Measurements from ENCODE around the gene ARHGAP12. TPM values are rescaled to one million over a fixed set of nuclear protein-coding genes. Genes with fewer than 3 reads are reported as not detected.

ARHGAP12 gene
- total and polyA plus RNA-seq, 2 donors (not counting 3 experiments of a cell fraction or from before 2014, with no cell fraction given): 5.8 to 19.3 TPM

DNA sequence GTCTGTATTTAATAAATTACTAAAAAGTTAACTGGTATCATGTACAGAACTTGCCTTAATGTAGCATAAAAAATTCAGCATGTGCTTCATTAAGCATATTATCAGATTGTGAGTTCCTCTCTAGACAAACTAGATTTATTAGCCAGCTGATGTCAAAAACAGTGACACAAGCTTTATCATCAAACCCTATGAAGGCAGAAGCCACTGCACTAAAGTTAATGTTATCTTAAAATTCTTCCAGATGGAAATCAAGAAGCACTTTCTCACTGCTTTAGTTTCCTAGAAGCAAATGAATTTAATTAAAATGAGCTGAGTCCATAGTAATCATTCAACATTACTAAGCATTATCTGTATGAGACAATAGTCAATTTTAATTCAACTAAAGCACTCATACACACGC lies 96.4 kb downstream of the ARHGAP12 start:
- H3K4me1 ChIP-seq (ENCODE audit: control insufficient read depth, extremely low read depth, insufficient read depth, low read length): peaks cover 15% of the 10 kb centered on the region
- FAIRE-seq (no peak), DNase-seq (ENCODE audit: low read depth, low spot score) (no peak)
- H4K20me1 ChIP-seq (replicated peaks; ENCODE audit: control insufficient read depth, extremely low read depth, insufficient read depth, low read length): no peaks in the 10 kb centered on the region
- CTCF ChIA-PET: interaction anchor here (1.0 kb wide), 1 partner anchor 123 kb away, joined by 4 read pairs; no protein-coding TSS in a partner anchor
- intact Hi-C loops (cut with micrococcal nuclease): no loop called here
- H3K27ac ChIP-seq (ENCODE audit: insufficient read depth, low read depth, low read length): no peak overlapping the region
- POLR2A ChIA-PET: no interaction called here
- no peak overlapping the region for H2AFZ ChIP-seq (ENCODE audit: low read depth, low read length)
- H3K79me2 ChIP-seq (ENCODE audit: control insufficient read depth, insufficient read depth, low read length): no peaks in the 10 kb centered on the region
- no peak overlapping the region for H3K4me3 ChIP-seq (replicated peaks in 1 of 3; ENCODE audit: insufficient read depth in 1 of 3, low read depth in 1 of 3, low read length in 3 of 3)
- BruUV-seq (replicated peaks): no TSS peak
- TF ChIP-seq, protein P1, sequence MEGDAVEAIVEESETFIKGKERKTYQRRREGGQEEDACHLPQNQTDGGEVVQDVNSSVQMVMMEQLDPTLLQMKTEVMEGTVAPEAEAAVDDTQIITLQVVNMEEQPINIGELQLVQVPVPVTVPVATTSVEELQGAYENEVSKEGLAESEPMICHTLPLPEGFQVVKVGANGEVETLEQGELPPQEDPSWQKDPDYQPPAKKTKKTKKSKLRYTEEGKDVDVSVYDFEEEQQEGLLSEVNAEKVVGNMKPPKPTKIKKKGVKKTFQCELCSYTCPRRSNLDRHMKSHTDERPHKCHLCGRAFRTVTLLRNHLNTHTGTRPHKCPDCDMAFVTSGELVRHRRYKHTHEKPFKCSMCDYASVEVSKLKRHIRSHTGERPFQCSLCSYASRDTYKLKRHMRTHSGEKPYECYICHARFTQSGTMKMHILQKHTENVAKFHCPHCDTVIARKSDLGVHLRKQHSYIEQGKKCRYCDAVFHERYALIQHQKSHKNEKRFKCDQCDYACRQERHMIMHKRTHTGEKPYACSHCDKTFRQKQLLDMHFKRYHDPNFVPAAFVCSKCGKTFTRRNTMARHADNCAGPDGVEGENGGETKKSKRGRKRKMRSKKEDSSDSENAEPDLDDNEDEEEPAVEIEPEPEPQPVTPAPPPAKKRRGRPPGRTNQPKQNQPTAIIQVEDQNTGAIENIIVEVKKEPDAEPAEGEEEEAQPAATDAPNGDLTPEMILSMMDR (IDR thresholded peaks at IDR 0.05; ENCODE audit: extremely low read depth in 1 of 2, insufficient read depth in 1 of 2, low read depth in 1 of 2, low read length in 2 of 2): no peak
- TF ChIP-seq FOS (IDR thresholded peaks at IDR 0.05; ENCODE audit: borderline replicate concordance, insufficient read depth, low read length) (no peak), POLR2AphosphoS5 (IDR thresholded peaks at IDR 0.05; ENCODE audit: insufficient read depth, low read depth, low read length) (no peak), JUN (IDR thresholded peaks at IDR 0.05; ENCODE audit: borderline replicate concordance, insufficient read depth, insufficient read length, low read depth) (no peak), GATA2 (IDR thresholded peaks at IDR 0.05; ENCODE audit: insufficient read depth, insufficient read length, low read depth, low read length) (no peak)
- TF ChIP-seq, protein P2, sequence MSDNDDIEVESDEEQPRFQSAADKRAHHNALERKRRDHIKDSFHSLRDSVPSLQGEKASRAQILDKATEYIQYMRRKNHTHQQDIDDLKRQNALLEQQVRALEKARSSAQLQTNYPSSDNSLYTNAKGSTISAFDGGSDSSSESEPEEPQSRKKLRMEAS (IDR thresholded peaks at IDR 0.05; ENCODE audit: insufficient read depth, insufficient read length): no peak
- H3K27me3 ChIP-seq (ENCODE audit: control insufficient read depth in 2 of 2, insufficient read depth in 2 of 2, low read length in 2 of 2): no peaks in the 10 kb centered on the region
- H3K4me2 ChIP-seq (ENCODE audit: insufficient read depth, low read length): no peak overlapping the region
- no peaks in the 10 kb centered on the region for H3K9me1 ChIP-seq (replicated peaks; ENCODE audit: control insufficient read depth, extremely low read depth, insufficient read depth, low read length)
- H3K9ac ChIP-seq (replicated peaks; ENCODE audit: extremely low read depth, insufficient read depth, low read length): no peak overlapping the region
- dilution Hi-C loops (cut with MboI; ENCODE audit: extremely low pct_ligation_motif_present, low sequenced_read_pairs): no loop called here
- H3K36me3 ChIP-seq (ENCODE audit: control insufficient read depth in 2 of 2, extremely low read depth in 1 of 2, insufficient read depth in 2 of 2, low read length in 2 of 2): no peaks in the 10 kb centered on the region
- H3K9me3 ChIP-seq (replicated peaks; ENCODE audit: control insufficient read depth, insufficient read depth, low read length): no peaks in the 10 kb centered on the region

Measured in endothelial cell of umbilical vein (primary cell).